ENCODE measurements around the gene RPRML. TPM values are rescaled to one million over a fixed set of nuclear protein-coding genes. Genes with fewer than 3 reads are reported as not detected.

Gene RPRML
- not detected in 2 replicates for total RNA-seq

GRCh38 chr17:46979147-46979863 is at the start of gene RPRML:
RPRML (minus strand) TSS chr17:46979253; CDS start chr17:46979007, 246 bp downstream.

Other genes with a start within 250 kb of the RPRML start
- 1.0 and 1.1 TPM in 2 replicates for gene WNT3, start 160.6 kb downstream of the RPRML start, total RNA-seq
- not detected in 2 replicates for gene WNT9B, start 127.7 kb downstream of the RPRML start, total RNA-seq
- gene GOSR2, start 56.1 kb downstream of the RPRML start, total RNA-seq, result 48.6 and 49.9 TPM in 2 replicates
- gene CDC27, start 210.0 kb upstream of the RPRML start, total RNA-seq, result 86.2 and 93.0 TPM in 2 replicates
- gene MYL4, start 230.1 kb upstream of the RPRML start, total RNA-seq, result not detected in 2 replicates